HG03196 (cell line): ENCODE data around the gene TBC1D3D.
"Not testable (repeated sequence)": the region's sequence is repeated elsewhere in the genome, so short reads cannot be mapped to it uniquely, and the experiment has no call there.

Source experiments
- ATAC-seq: cut with Tn5 transposase; IDR thresholded peaks from one replicate; pipeline ENCODE4 v1.9.1; 2021; ENCODE audit not compliant: unreplicated experiment

The TBC1D3D gene

GRCh38 chr17:38003676-38004075 is at the start of gene TBC1D3D:
Gene TBC1D3D (plus strand): TSS chr17:38003976. CDS start chr17:38005561, 1,585 bp downstream.
- not testable (repeated sequence) for ATAC-seq

GRCh38 chr17:37988960-37989359 is 14.8 kb upstream of the TBC1D3D start, which contains the start of gene TBC1D3L:
Gene TBC1D3L (minus strand): TSS chr17:37989060. CDS start chr17:37987520, 1,540 bp downstream.
- not testable (repeated sequence) for ATAC-seq
